GM23338 (cell line): ENCODE measurements around the gene RNF150. TPM values are rescaled to one million over a fixed set of nuclear protein-coding genes. Genes with fewer than 3 reads are reported as not detected.

ENCODE experiments used
- ATAC-seq: fragments of 200-7000 bp; cut with Tn5 transposase; 3 replicates; pipeline ENCODE4 v1.9.1; 2020
- DNase-seq: peaks from one replicate; pipeline ENCODE4 v3.0.0-alpha.2; 2015; ENCODE audit warnings: low spot score
- H2AFZ ChIP-seq: fragments of 200-600 bp; sonication (generic); 2 replicates; pipeline ENCODE4 v1.8.0; 2016; ENCODE audit warnings: antibody characterized with exemption, mild to moderate bottlenecking, moderate library complexity
- H3F3A ChIP-seq: fragments of 200-600 bp; sonication (generic); replicated peaks from 2 replicates; pipeline ENCODE4 v1.8.0; 2017; ENCODE audit warnings: antibody characterized with exemption, mixed run types, low read depth
- H3K27ac ChIP-seq: fragments of 200-600 bp; sonication (generic); 2 replicates; pipeline ENCODE4 v1.6.1; 2016; ENCODE audit warnings: low read depth
- H3K27me3 ChIP-seq: fragments of 200-600 bp; sonication (generic); 2 replicates; pipeline ENCODE4 v1.8.0; 2016; ENCODE audit warnings: mild to moderate bottlenecking, mixed run types, moderate library complexity; ENCODE audit not compliant: insufficient read depth
- H3K36me3 ChIP-seq: fragments of 200-600 bp; sonication (generic); 2 replicates; pipeline ENCODE4 v1.8.0; 2016; ENCODE audit warnings: mild to moderate bottlenecking; ENCODE audit not compliant: insufficient read depth
- H3K4me1 ChIP-seq: fragments of 200-600 bp; sonication (generic); 2 replicates; pipeline ENCODE4 v1.8.0; 2016; ENCODE audit warnings: mild to moderate bottlenecking, moderate library complexity; ENCODE audit not compliant: insufficient read depth
- H3K4me2 ChIP-seq: fragments of 200-600 bp; sonication (generic); 2 replicates; pipeline ENCODE4 v1.7.1; 2017; ENCODE audit warnings: mixed run types
- H3K4me3 ChIP-seq: fragments of 200-600 bp; sonication (generic); 2 replicates; pipeline ENCODE4 v1.6.1; 2016; ENCODE audit warnings: mixed run types
- H3K79me2 ChIP-seq: fragments of 200-600 bp; sonication (generic); replicated peaks from 2 replicates; pipeline ENCODE4 v1.8.0; 2017; ENCODE audit warnings: mild to moderate bottlenecking; ENCODE audit not compliant: insufficient read depth
- H3K9me2 ChIP-seq: fragments of 200-600 bp; sonication (generic); 2 replicates; pipeline ENCODE4 v1.8.0; 2017; ENCODE audit not compliant: insufficient read depth
- H4K20me1 ChIP-seq: fragments of 200-600 bp; sonication (generic); replicated peaks from 2 replicates; pipeline ENCODE4 v1.8.0; 2017; ENCODE audit warnings: mild to moderate bottlenecking; ENCODE audit not compliant: insufficient read depth
- H3K27ac Mint-ChIP-seq: 2 replicates; pipeline ENCODE4 v1.8.0; 2020; ENCODE audit warnings: inconsistent platforms, mild to moderate bottlenecking, moderate library complexity, mixed read lengths
- H3K27me3 Mint-ChIP-seq: 3 replicates; pipeline ENCODE4 v1.8.0; 2022; ENCODE audit warnings: low read depth, mild to moderate bottlenecking, moderate library complexity, mixed read lengths, inconsistent platforms; ENCODE audit not compliant: insufficient read depth, poor library complexity
- H3K36me3 Mint-ChIP-seq: 3 replicates; pipeline ENCODE4 v1.8.0; 2021; ENCODE audit warnings: low read depth, mild to moderate bottlenecking, inconsistent platforms, moderate library complexity, mixed read lengths
- H3K4me1 Mint-ChIP-seq: 3 replicates; pipeline ENCODE4 v1.8.0; 2020; ENCODE audit warnings: mild to moderate bottlenecking, inconsistent platforms, mixed read lengths
- H3K4me3 Mint-ChIP-seq: 3 replicates; pipeline ENCODE4 v1.8.0; 2021; ENCODE audit warnings: moderate library complexity, mild to moderate bottlenecking, inconsistent platforms, mixed read lengths
- H3K9me3 Mint-ChIP-seq: 3 replicates; pipeline ENCODE4 v1.8.0; 2020; ENCODE audit warnings: moderate library complexity, mild to moderate bottlenecking, inconsistent platforms, mixed read lengths
- CREB1 ChIP-seq: fragments of 250-450 bp; sonication (Bioruptor Pico); IDR thresholded peaks from 2 replicates; pipeline ENCODE4 v1.5.0; 2020; ENCODE audit warnings: low read depth, mild to moderate bottlenecking, moderate library complexity
- CTCF ChIP-seq, 2 experiments: fragments of 200-600 bp in 1 of 2; sonication (generic) in 1 of 2; conservative IDR thresholded peaks; 2 replicates each; pipeline versions ENCODE4 v1.5.1 to v1.6.1; 2016 to 2017; ENCODE audit warnings: antibody characterized with exemption in 2 of 2, low read depth in 2 of 2, mild to moderate bottlenecking in 2 of 2, moderate library complexity in 1 of 2
- EZH2 ChIP-seq: fragments of 200-600 bp; sonication (generic); IDR thresholded peaks from one replicate; pipeline ENCODE4 v1.8.0; 2017; ENCODE audit warnings: antibody characterized with exemption, mild to moderate bottlenecking, low read depth; ENCODE audit not compliant: unreplicated experiment
- EZH2phosphoT487 ChIP-seq: fragments of 200-600 bp; sonication (generic); IDR thresholded peaks from one replicate; pipeline ENCODE4 v1.8.1; 2018; ENCODE audit warnings: antibody characterized with exemption; ENCODE audit not compliant: unreplicated experiment
- NANOG ChIP-seq: IDR thresholded peaks from 2 replicates; pipeline ENCODE4 v1.6.1; 2016; ENCODE audit warnings: antibody characterized with exemption, borderline replicate concordance
- POLR2AphosphoS5 ChIP-seq: IDR thresholded peaks from 2 replicates; pipeline ENCODE4 v1.6.1; 2016; ENCODE audit warnings: antibody characterized with exemption, low read depth
- REST ChIP-seq: IDR thresholded peaks from one replicate; pipeline ENCODE4 v1.6.1; 2018; ENCODE audit warnings: antibody characterized with exemption; ENCODE audit not compliant: unreplicated experiment
- STAT1 ChIP-seq: IDR thresholded peaks from one replicate; pipeline ENCODE4 v1.6.1; 2016; ENCODE audit warnings: antibody characterized with exemption; ENCODE audit not compliant: unreplicated experiment
- ZNF114 ChIP-seq: fragments of 250-450 bp; sonication (Bioruptor Pico); IDR thresholded peaks from 2 replicates; pipeline ENCODE4 v1.5.0; 2020; ENCODE audit warnings: mild to moderate bottlenecking, moderate library complexity
- long read RNA-seq: library from polyadenylated mRNA; unstranded; transcript quantifications from one replicate; pipeline ENCODE4 v2.0.0, GENCODE V29; 2020; ENCODE audit not compliant: unreplicated experiment
- polyA plus RNA-seq: library from polyadenylated mRNA; unstranded; fragments of >200 nt; fragmentation: Nextera tagmentation; extraction: Ambion mirVana; gene quantifications from 2 replicates; pipeline ENCODE4 v1.2.1, GENCODE V29; 2016
- total RNA-seq: library from RNA; depleted of rRNA; stranded (reverse); fragments of >200 nt; shearing (Covaris generic); gene quantifications from 2 replicates; pipeline ENCODE4 v1.2.3, GENCODE V29; 2014; rRNA removed

RNF150 gene
- total RNA-seq: 5.2 and 6.1 TPM in 2 replicates
- 1.2 and 1.3 TPM in 2 replicates for polyA plus RNA-seq
- long read RNA-seq: 0 reads

GRCh38 chr4:141133146-141133998 lies at the start of gene RNF150:
RNF150 (minus strand) TSS chr4:141133469.
- Mint-ChIP-seq H3K36me3 (no peaks in the 10 kb centered on the region; the same call in 2 of the 3 replicates), H3K27ac (peak within 1 kb of the TSS; percentile 85), H3K27me3 (peaks cover 20% of the 10 kb centered on the region), H3K4me1 (peaks cover 26% of the 10 kb centered on the region; the same call in 2 of the 3 replicates), H3K4me3 (peak within 1 kb of the TSS; percentile 98), H3K9me3 (no peaks in the 10 kb centered on the region)
- Histone ChIP-seq H3K27ac (no peak within 1 kb of the TSS), H3K4me2 (peak within 1 kb of the TSS; percentile 94), H3K9me2 (no peaks in the 10 kb centered on the region), H3K79me2 (peaks cover 7% of the 10 kb centered on the region; the same call in 1 of the 2 replicates), H3K4me3 (peak within 1 kb of the TSS; percentile 92), H3K4me1 (peaks cover 25% of the 10 kb centered on the region), H4K20me1 (no peaks in the 10 kb centered on the region; the same call in none of the 2 replicates), H3K36me3 (no peaks in the 10 kb centered on the region), H2AFZ (peak within 1 kb of the TSS; percentile 99), H3K27me3 (peaks cover 25% of the 10 kb centered on the region), H3F3A (no peaks in the 10 kb centered on the region)
- DNase-seq (peak; percentile 95), ATAC-seq (peak; percentile 75)
- TF ChIP-seq CREB1 (CRISPR knock-in tag): peak; percentile 39; the same call in 1 of the 2 replicates
- TF ChIP-seq CTCF (conservative IDR thresholded peaks at IDR 0.05; ENCODE audit: low read depth in 2 of 2): peak; percentile 73 to 85
- TF ChIP-seq NANOG: no peak

GRCh38 chr4:141180991-141181761 lies 47.9 kb upstream of the RNF150 start:
- no peak overlapping the region for H2AFZ ChIP-seq
- no peaks in the 10 kb centered on the region for H3K79me2 ChIP-seq
- no peaks in the 10 kb centered on the region for H3F3A ChIP-seq
- H3K27ac ChIP-seq: no peak overlapping the region
- H3K27me3 ChIP-seq: no peaks in the 10 kb centered on the region
- no peak overlapping the region for H3K4me2 ChIP-seq
- no peaks in the 10 kb centered on the region for H3K4me1 Mint-ChIP-seq
- H3K4me3 Mint-ChIP-seq: no peak overlapping the region
- H3K9me3 Mint-ChIP-seq: no peaks in the 10 kb centered on the region
- H3K36me3 Mint-ChIP-seq: no peaks in the 10 kb centered on the region
- no peak overlapping the region for H3K4me3 ChIP-seq
- H3K4me1 ChIP-seq: no peaks in the 10 kb centered on the region
- no peaks in the 10 kb centered on the region for H3K9me2 ChIP-seq
- DNase-seq (no peak), ATAC-seq (no peak)
- H3K27me3 Mint-ChIP-seq: no peaks in the 10 kb centered on the region
- no peaks in the 10 kb centered on the region for H3K36me3 ChIP-seq
- no peak overlapping the region for H3K27ac Mint-ChIP-seq
- no peaks in the 10 kb centered on the region for H4K20me1 ChIP-seq
- TF ChIP-seq POLR2AphosphoS5 (no peak), ZNF114 (CRISPR knock-in tag) (no peak), EZH2 (no peak), STAT1 (no peak), REST (no peak), CREB1 (CRISPR knock-in tag) (no peak), CTCF (conservative IDR thresholded peaks at IDR 0.05; ENCODE audit: low read depth in 2 of 2) (no peak), NANOG (no peak), EZH2phosphoT487 (no peak)
